HG03103 (cell line): ENCODE measurements around the gene LRRK2.

Experiments
- ATAC-seq: cut with Tn5 transposase; IDR thresholded peaks from one replicate; pipeline ENCODE4 v1.9.1; 2021; ENCODE audit warnings: low read depth; ENCODE audit not compliant: unreplicated experiment

LRRK2 gene

DNA sequence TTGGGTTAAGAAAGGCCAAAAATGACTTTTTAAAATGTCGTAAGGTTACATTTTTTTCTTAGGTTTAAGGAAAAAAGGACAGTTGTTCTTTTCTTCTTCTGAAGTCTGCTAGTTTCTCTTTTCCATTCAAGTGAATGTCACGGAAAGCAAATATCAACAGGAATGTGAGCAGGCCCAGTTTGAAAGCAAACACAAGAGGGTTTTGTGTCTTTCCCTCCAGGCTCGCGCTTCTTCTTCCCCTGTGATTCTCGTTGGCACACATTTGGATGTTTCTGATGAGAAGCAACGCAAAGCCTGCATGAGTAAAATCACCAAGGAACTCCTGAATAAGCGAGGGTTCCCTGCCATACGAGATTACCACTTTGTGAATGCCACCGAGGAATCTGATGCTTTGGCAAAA is 85.4 kb downstream of the LRRK2 start:
- no peak for ATAC-seq

DNA sequence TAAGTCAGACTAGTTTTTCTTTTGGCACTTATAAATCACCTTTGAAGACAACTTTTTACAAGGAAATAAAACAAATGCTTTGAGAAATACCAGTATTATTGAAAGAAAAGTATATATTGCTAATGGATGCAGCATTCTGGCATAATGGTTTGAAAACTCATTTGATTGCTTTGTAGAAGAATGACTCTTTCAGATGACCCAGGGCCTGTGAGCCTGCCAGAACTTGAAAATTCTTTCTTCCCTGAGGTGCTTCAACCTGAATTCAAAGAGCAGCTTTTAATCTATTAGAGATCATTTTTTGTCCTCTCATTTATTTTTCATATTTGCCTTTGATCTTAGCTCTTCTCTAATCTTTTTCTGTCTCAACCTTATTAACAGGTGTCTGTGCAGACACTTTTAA is 87.4 kb downstream of the LRRK2 start:
- ATAC-seq, result no peak

DNA sequence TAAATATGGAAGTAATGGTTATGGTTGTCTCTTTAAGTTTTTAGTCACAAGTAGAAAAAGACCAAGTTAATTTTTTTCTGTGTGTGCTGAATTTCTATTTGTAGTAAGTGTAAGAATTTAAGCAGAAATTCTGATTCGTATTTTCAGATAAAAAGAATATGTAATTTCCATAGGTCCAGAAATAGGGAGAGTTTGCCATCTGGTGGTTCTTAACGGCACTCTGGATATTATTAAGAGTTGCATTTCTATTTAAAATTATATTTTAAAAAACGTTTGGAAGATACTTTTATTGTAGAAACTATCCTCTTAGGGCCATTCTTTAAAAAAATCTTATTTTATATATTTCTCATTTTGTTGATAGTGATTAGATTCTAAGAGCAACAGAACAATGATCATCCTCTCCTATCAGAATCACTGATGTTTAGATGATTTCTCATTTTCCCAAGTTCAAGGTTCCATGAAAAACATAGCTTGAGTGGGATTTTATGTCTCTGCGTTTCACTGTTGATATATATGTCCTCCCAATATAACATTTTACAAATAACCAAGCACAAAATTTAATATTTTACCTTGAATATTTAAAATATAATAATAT is 88.3 kb downstream of the LRRK2 start:
- no peak for ATAC-seq

DNA sequence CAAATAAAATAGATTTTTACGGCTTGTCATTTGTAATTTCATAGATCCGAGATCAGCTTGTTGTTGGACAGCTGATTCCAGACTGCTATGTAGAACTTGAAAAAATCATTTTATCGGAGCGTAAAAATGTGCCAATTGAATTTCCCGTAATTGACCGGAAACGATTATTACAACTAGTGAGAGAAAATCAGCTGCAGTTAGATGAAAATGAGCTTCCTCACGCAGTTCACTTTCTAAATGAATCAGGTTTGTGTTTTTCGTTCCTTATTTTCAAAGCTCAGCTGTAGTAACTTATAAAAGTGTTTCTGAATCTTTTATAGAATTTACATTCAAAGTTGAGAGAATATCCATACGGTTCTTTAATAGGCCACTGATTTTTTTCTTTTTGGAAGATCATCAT is 89.1 kb downstream of the LRRK2 start:
- ATAC-seq, result peak; percentile 79

DNA sequence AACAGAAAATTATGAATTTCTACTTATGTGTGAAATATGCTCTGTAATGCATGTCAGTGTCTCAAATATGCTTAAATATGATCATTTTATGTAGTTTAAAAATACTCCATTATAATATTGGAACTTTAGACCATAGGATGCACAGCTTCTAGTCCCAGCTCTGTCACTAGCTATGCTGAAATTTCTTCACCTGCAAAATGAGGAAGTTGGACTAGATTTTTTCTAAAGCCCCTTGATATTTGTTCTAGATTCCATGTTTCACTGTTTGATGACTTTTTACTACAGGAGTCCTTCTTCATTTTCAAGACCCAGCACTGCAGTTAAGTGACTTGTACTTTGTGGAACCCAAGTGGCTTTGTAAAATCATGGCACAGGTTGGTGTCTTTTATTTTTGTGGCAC is 90.1 kb downstream of the LRRK2 start:
- no peak for ATAC-seq

DNA sequence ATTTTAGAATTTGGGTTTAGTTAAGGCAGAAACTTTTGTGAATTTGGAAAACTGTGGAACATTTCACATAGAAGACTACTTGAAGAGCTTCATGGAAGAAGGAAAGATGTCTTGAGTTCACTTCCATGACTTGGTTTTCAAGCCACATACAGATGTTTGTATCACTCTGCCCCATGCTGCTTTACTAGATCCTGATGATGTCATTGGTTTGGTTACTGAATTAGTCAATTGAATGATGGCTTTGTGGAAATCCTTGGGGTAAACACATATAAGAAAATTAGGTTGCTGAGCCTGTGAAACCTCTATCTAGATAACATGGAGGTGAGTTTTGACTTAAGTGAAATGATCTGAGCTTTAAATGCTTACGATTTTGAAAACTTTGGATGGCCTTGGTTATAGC is 90.6 kb downstream of the LRRK2 start:
- no peak for ATAC-seq

DNA sequence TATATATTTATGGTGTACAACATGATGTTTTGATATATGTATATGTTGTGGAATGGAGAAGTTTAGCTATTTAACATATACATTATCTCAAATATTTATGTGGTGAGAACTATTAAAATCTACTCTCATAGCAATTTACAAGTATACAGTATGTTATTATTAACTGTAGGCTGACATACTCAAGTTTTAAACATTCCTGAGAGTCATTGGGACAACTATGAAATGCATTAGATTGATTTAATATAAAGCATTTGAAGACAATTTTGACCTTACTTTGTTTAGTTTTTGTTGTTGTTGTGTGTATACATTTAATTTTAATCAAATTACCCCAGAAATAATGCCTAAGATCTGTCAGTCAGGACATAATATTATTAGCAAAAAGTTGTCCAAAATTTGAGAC is 99.5 kb downstream of the LRRK2 start:
- no peak for ATAC-seq

DNA sequence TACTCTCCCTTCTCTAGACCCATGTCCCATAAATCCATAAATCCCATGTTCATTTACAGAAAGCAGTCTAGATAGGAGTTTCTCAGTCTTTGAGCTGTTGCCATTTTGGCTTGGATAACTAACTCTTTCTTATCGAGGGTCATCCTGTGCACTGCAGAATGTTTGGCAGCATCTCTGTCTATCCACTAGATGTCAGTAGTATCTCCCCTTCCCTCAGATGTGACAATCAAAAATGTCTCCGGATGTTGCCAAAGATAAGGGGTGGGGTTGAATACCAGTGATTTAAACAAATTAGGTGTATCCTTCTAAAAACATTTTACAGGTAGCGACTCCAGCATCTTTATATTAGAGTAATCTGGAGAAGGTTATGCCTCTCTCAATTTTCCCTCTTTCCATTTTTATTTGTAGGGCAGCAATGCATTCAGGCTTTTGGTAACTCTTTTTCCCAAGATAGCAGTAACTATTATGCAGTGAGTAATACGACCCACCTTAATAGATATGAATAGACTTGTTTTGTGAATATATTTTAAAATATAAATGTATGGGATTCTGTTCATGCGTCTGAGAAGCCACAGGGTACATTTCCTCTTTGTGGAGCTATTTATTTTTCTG is 100.7 kb downstream of the LRRK2 start:
- peak; percentile 99 for ATAC-seq

DNA sequence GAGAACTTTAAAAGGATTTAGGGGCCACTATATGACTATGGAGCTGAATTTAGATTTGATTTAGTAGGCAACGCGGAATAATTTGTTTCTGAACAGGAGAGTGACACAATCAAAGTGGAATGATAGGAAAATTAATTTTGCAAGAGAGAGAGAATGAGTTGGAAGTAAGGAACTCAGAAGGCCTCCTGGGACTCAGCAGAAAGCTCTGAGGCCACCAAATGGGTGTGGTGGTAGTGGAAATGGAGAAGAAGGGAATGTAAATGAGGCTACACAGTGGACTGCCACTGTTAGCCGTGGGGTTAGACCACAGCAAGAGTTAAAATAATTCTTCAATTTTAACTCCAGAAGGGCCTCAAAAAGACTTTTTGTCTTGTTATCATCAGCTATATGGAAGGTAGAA is 102.7 kb downstream of the LRRK2 start:
- ATAC-seq, result no peak

DNA sequence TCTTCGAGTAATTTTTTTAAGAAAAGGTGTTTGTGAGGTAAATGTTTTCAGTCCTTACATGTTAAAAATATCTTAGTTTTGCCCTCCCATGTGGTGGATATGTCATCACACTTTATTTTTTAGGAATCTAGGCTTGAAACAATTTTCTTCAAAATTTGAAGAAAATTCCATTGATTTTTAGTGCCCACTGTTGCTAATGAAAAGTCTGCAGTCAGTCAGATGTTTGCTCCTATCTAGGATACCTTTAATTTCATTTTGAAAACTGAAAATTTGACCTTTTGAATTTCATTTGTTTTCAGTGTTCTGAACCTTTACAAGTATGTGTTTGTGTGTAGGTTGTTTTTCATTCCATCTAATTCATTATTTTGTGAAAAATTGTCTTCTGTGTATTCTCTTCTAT is 105.4 kb downstream of the LRRK2 start:
- no peak for ATAC-seq

DNA sequence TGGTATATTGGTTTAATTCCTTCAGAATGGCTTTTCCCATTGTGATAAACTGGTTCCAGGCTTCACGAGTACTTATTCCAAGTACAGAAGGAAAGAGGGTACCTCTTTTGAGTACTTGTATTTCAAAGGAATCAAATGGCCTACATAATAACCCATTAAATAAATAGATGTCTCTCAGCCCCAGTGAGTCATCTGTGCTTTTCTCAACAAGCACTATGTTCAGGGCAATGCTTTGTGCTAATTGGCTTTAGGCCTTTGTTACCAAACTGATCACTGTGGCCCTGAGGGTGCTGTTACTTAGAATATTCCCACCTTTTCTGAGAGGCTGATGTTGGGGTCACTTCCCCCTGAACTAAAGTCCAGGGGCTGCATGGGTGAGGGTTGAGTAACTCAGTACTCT is 107.1 kb downstream of the LRRK2 start:
- ATAC-seq, result no peak

DNA sequence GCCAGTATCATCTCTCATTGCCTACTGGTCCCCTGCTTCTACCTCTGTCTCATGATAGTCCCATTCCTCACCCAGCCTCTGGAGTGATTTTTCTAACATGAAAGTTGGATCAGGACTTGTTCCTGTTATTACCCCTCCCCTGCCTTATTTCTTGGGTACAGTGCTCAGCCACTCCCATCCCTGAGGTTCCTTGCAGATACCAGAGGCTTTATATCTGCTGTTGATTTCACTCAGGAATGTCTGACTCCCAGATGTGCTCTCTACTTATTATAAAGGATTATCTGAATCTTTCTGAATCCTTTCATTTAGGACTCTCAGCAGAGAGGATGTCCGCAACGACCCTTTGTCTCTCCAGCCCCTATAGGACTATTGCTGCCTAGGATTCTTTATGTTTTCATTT is 111.2 kb downstream of the LRRK2 start:
- ATAC-seq, result no peak

DNA sequence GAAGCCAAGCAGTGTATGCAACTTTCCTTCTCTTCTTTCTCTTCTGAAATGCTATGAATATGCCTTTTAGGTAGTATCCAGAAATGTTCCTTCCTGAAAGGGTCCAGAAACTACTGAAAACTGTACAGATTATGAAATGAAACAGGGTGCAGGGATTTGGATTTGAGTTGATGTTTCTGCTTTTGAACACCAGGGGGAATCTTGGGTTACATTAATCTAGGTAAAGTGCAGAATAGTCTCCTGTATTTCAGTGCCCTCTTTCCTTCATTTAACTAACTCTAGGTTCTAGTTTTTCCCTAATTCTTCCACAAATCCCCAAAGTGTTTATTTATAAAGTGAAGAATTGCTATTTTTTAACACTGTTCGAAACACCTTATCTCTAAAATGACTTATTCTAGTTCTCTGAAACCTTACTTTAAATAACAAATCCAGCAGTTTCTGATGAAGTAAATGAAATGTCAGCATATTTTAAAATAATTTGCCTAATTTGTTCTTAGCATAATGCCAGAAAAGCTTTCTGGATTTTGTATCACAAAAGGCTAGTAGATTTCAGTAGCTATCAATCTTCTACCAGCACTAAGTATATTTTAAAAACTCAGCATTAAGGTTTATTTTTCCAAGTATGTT is 111.9 kb downstream of the LRRK2 start:
- no peak for ATAC-seq

DNA sequence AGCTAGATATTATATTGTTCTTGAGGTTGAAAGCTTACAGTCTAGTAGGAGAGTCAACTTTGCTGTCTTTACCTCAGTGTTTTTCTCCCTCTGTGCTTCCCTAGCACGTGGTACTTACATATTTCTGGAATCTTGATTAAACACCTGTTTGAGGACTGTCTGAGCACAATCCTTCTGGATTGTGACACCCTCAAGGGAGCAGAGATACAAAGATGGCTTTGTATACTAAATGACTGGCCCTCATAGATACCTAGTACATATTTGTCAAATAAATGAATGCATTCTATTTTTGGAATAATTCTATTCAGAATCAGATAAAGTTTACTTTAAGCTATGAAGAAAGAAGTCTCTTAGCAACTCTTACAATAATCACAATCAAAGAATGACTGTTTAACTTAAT is 113.3 kb downstream of the LRRK2 start:
- no peak for ATAC-seq

DNA sequence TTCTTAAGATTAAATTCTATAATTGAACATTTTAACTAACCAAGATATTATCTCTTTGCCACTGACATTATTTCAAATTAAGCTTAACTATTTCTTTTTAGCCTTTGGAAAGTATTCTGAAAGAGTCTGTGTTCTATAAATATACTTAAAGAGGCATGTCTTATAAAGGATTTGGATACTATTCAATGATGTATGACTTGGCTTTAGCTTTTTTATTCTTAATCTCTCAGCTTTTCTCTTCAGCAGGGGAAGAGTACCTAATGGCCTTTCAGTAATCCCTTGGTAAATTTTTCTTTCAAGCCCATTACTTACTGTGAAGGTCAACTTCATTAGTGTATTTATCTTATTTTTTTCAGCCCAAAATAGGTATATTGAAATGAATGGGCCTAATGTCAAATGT is 113.8 kb downstream of the LRRK2 start:
- no peak for ATAC-seq

DNA sequence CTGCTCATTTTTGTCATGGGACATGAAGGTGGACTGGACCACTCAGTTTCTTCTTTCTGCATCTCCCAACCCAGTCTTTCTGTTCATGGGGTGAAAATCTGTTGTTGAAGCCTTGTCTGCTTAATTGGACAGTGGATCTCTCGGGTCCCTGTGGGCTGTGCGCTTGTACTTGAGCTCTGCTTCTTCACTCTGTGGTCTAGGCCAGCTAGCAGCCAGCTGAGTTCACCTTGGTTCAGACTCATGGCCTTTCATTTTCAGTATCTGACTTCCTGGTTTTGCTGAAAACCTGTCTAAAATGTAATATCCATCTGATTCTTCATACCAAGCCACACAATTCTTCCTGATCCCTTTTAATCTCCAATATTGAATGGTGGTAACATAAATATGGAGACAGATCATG is 117.2 kb downstream of the LRRK2 start:
- peak; percentile 57 for ATAC-seq

DNA sequence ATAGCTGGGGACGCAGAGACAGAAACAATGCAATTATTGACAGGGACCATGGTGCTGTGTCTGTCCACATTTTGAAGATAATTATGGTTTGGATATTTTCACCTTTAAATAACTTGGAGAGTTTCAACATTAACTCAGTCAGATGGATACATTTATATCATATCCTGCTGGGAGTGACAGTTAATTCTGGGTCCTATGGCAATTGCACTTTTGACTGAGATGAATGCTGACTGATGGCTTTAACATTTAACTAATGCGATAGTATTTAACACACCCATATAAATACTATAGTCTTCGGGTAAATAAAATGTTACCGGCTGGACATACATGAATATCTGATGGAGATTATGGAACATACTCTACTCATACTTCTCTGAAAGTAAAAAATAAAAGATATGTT is 118.3 kb downstream of the LRRK2 start:
- ATAC-seq, result no peak

DNA sequence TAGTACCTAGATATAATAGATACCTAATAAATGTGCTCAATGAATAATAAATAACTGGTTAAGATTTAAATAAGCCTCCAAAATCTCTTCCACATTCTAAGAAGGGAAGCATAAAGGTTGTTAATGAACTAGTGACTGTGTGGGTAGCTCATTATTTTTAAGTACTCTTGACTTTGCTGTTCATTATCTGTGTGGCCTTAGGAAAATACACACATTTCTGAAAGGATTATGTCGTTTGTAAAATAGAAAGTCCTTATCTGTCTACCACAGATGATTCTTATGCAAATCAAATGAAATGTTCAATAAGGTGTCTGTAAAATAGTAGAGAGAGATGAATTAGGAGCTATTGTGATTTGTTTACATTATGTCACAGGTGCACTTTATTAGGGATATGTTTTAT is 119.5 kb downstream of the LRRK2 start:
- no peak for ATAC-seq

DNA sequence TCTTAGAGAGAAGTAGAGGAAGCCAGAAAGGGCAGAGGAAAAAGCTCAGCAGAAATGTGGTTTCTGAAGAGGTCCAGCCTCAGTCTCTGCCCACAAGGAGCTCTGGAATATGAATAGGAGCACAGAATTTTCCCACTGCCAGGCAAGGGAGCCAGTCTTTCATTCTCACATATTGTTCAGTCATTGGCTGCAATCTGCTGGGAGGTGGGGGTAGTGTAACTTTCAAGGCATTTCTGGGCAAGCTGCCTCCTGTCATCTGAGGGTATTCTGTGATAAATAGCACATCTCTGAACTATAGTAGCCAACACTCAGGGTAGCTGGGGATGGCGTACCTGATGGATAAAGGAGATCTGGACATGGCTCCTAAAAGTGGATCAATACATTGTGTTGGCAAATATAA is 127.2 kb downstream of the LRRK2 start:
- no peak for ATAC-seq

DNA sequence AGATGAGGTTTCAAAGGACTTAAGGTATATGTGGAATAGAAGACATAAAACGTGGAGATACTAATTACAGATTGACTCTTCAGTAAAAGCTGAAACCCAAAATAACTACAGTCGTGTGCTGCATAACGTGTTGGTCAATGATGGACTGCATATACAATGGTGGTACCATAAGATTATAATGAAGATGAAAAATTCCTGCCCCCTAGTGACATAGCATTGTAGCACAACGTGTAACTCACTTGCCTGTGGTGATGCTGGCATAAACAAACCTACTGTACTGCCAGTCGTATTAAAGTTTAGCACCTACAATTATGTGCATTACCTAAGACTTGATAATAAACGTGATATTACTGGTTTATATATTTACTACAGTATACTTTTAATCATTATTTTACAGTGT is 150.3 kb downstream of the LRRK2 start:
- peak; percentile 68 for ATAC-seq

DNA sequence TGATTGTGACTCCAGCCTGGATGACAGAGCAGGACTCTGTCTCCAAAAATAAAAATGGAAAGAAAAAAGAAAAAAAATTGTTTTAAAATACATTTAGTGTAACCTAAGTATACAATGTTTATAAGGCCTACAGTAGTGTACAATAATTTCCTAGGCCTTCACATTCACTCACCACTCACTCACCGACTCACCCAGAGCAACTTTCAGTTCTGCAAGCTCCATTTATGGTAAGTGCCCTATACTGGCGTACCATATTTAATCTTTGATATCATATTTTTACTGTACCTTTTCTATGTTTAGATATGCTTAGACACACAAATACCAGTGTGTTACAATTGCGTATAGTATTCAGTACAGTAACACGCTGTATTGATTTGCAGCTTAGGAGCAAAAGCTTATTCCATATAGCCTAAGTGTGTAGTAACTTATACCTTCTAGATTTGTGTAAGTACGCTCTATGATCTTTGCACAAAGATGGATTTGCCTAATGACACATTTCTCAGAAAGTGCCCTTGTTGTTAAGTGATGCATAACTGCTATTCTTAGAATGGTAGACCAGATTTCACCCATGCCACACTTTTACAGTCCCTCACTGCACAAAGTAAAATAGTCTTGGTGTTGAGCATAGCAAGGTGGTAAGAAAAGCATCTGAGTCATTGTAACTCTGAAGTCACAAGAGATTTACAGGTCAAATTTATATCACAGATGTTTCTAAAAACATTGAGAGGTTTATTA is 151.9 kb downstream of the LRRK2 start:
- ATAC-seq, result no peak

DNA sequence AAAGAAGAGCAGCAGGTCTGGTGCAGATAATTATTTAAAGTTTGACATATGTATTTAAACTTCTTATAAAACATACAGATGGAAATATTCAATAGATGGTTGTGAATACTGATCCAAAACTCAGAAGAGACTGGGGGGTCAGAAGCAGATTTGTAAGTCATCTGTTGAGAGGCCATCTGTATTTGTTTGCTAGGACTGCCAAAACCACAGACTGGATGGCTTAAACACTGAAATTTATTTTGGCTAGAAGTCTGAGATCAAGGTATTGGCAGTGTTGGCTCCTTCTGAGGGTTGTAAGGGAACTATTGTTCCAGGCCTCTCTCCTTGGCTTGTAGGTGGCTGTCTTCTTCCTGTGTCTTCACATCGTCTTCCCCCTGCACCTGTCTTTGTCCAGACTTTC is 153.9 kb downstream of the LRRK2 start:
- ATAC-seq, result no peak
